Stimulated activated CD8-positive, alpha-beta memory T cell treated with anti-CD3 and anti-CD28 coated beads, Interleukin-7, amount 100 ng/mL, for 24 hours (primary cell): Measurements from ENCODE around the gene DPP6.

Experiments used
- DNase-seq: peaks from one replicate; pipeline ENCODE4 v3.0.0-alpha.2; 2020; ENCODE audit warnings: low read depth

Gene DPP6

GRCh38 chr7:154769527-154769926, 717.3 kb downstream of the DPP6 start:
- DNase-seq: no peak

DNA sequence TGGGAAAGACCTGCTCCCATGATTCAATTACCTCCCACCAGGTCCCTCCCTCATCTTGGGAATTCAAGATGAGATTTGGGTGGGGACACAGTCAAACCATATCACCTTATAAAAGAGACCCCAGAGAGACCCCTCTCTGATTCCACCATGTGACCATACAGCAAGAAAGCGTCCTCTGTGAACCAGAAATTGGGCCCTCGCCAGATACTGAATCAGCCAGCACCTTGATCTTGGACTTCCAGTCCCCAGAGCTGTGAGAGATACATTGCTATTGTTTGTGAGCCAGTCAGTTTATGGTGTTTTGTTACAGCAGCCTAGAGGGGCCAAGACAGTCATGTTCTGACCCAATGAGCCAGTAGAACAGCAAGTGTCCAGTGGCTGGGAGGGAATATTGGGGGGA, 718.2 kb downstream of the DPP6 start:
- DNase-seq: no peak

DNA sequence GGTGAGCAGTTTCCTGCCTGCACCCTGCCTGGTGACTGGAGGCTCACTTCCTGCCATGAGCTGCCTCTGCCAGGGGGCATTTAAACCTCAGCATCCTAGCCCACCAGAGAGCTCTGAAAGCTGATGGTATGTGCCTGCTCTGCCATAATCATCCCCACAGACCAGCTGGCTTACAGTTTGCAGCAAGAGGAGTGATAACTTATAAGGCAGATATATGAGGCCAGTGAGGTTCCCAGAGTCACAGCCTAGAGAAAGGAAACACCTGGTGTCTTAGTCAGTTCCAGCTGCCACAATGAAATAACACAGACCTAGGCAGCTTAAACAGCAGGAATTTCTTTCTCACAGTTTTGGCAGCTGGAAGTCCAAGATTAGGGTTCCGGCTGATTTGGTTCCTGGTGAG, 718.8 kb downstream of the DPP6 start:
- DNase-seq: no peak

GRCh38 chr7:154774303-154774969, 722.2 kb downstream of the DPP6 start:
- no peak for DNase-seq

DNA sequence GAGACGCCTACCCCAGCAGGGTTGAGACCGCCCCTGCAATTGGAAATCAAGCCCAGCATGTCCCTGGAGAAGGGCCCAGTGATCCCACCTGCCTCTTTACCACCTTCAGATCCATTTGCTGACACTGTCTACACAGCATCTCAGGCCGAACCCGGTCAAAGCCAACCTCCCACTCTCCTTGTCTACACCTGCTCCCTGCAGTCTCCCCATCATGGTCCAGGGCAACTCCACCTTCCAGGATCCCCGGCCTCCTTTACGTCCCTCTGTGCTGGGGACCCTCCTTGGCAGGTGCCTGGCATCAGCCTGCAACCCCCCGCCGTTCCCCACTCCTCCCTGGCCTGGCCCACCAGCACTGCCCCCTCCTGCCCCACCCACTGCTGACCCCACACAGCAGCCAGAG, 723.5 kb downstream of the DPP6 start:
- no peak for DNase-seq

- no peak for DNase-seq
Observed at GRCh38 chr7:154776350-154776749, 724.2 kb downstream of the DPP6 start.

GRCh38 chr7:154777023-154777422, 724.8 kb downstream of the DPP6 start:
- no peak for DNase-seq

GRCh38 chr7:154777489-154777888, 725.3 kb downstream of the DPP6 start:
- no peak for DNase-seq

- no peak for DNase-seq
Observed at GRCh38 chr7:154777908-154778307, 725.7 kb downstream of the DPP6 start.

GRCh38 chr7:154781369-154782303, 729.4 kb downstream of the DPP6 start:
- no peak for DNase-seq

DNA sequence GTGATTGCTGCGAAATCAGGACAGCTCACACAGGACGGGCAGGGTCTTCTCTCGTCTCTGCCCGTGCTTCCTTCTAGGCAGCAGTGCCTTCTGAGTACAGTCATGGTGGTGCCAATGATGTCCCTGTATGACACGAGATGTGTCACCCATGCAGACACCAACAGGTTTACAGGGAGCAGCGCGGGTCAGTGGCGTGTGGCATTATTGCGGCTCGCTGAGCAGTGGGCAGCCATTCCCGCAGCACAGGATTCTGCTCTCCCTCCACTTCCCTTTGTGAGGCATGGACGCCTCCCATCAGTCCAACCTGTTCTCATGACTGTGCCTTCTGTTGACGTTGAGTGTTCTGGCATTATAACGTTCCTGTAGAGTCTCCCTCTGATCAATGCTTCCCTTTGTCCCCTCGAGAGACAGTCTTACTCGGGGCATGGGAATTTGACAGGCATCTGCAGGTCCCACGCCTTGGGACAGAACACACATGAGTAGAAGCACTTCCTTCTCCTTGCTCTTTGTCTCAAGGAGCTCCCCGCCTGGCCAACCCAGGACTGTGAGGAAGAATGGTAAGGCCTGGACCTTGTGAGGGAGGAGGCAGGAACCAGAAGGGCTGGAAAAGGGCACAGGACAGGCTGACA, 731.2 kb downstream of the DPP6 start:
- no peak for DNase-seq

DNA sequence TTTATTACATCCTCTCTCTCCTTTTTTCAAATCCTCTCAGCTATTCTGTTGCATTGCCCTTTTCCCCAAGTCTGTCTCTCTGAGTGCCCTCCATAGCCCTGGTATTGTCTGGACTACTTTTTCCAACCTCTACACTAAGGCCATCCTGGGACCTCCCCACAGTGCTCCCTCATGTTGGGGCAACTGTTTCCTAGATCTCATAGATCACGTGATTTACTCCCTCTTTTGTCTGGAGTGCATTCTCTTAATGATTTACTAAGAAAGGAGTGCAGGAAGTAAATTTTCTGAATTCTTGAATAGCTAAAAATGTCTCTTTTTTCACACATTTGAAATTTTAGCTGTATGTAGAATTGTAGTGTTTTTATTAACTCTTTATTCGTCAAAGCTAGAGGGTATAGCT, 733.7 kb downstream of the DPP6 start:
- DNase-seq: no peak

- DNase-seq: no peak
Observed at GRCh38 chr7:154789404-154789803, 737.2 kb downstream of the DPP6 start.

GRCh38 chr7:154791611-154792010, 739.4 kb downstream of the DPP6 start:
- DNase-seq: no peak

DNA sequence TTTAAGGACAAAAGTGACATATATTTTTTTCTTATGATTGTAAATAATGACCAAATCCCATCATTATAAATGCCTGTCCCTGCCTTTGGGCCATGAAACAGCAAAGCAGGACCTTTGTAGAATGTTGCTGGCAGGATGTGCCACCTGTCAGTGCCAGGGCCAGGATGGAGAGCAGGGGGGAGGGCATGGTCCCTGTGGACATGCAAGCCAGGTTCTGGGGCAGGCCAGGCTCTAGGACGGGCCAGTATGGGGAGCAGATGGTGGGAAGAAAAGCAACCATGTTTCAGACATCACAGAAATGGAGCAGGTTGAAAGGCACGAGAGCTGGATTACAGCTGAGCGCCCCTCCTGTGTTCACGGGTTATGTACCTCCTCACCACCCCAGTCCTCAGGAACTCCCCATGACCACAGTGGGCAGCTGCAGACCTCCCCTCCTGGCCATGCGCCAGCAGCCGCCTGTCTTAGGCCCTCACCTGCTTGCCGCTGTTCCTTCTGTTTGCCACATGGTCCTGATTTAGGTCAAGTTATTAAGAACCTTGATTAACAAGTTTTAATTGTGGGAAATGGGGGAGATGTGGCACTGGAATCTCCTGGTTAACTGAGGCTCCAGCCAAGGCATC, 740.3 kb downstream of the DPP6 start:
- no peak for DNase-seq

- no peak for DNase-seq
Observed at GRCh38 chr7:154794147-154794780, 742.1 kb downstream of the DPP6 start.

- no peak for DNase-seq
Observed at GRCh38 chr7:154795014-154795413, 742.8 kb downstream of the DPP6 start.

- no peak for DNase-seq
Observed at GRCh38 chr7:154795437-154795836, 743.2 kb downstream of the DPP6 start.

DNA sequence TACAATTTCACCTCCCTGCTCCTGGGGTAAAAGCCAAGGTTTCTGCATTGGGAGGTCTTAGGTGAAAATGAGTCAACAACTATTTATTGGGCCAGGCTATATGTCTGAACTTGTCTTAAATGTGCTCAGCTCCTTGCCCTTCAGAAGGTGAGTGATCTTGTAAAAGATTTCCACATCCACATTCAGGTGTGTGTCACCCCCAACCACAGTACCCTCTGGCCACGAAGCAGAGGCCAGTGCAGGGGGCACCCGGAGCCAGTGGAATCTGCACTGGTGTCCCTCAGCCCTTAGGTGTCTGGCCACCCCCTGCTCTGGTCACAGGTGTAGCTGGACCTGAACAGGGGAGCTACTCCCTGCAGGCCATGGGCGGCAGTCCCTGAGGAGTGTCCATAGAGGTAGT, 752.3 kb downstream of the DPP6 start:
- no peak for DNase-seq

DNA sequence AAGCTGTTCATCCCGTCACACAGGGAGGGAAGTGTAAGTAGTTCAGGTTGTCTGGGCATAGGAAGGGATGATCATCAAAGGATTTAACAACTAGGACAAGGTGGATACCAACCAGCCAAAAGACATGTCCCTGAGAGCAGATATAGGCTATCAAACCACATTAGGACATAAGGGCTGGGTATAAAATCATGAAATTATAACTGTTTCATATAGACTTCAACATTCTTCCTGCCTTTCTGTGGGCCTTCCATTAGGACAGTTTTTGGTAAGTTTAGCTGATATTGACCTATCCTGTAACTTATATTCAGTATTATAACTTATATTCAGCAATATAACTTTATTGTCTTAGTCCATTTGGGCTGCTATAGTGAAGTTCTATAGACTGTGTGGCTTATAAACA, 759.8 kb downstream of the DPP6 start:
- no peak for DNase-seq

GRCh38 chr7:154817224-154817896, 765.2 kb downstream of the DPP6 start:
- no peak for DNase-seq
